Stimulated activated naive CD4-positive, alpha-beta T cell treated with Interleukin-2 at 50 U/mL for 16 hours (primary cell): ENCODE results near the gene DISP3.
"Not testable (repeated sequence)": the region's sequence is repeated elsewhere in the genome, so short reads cannot be mapped to it uniquely, and the experiment has no call there.

Experiments
- DNase-seq: peaks from one replicate; lab custom pipeline; 2025; lab: John Stamatoyannopoulos, UW

Gene DISP3

GRCh38 chr1:11576109-11576875 is 97.3 kb downstream of the DISP3 start:
- no peak for DNase-seq

- no peak for DNase-seq
Observed at GRCh38 chr1:11578004-11578403, 99.0 kb downstream of the DISP3 start.

GRCh38 chr1:11579506-11579905 is 100.6 kb downstream of the DISP3 start:
- no peak for DNase-seq

GRCh38 chr1:11580049-11580448 is 101.1 kb downstream of the DISP3 start:
- not testable (repeated sequence) for DNase-seq

- DNase-seq = no peak
Observed at GRCh38 chr1:11581445-11581991, 102.6 kb downstream of the DISP3 start.

GRCh38 chr1:11585389-11585788 is 106.4 kb downstream of the DISP3 start:
- no peak for DNase-seq
